Colonic mucosa (tissue), 4 donors: ENCODE measurements around the gene CAMK1D. TPM values are rescaled to one million over a fixed set of nuclear protein-coding genes. Genes with fewer than 3 reads are reported as not detected.
"Not testable (repeated sequence)": the region's sequence is repeated elsewhere in the genome, so short reads cannot be mapped to it uniquely, and the experiment has no call there.

ENCODE experiments used
- DNase-seq: peaks from one replicate; pipeline ENCODE4 v3.0.0-alpha.2; 2020
- H3K27ac ChIP-seq: fragments of 200-600 bp; one replicate; pipeline ENCODE4 v1.8.0; 2021
- H3K27me3 ChIP-seq: fragments of 200-600 bp; one replicate; pipeline ENCODE4 v1.8.0; 2021
- H3K36me3 ChIP-seq: fragments of 200-600 bp; one replicate; pipeline ENCODE4 v1.8.0; 2021
- H3K4me1 ChIP-seq: fragments of 200-600 bp; one replicate; pipeline ENCODE4 v1.8.0; 2021; ENCODE audit warnings: mild to moderate bottlenecking
- H3K4me3 ChIP-seq: fragments of 200-600 bp; one replicate; pipeline ENCODE4 v1.8.0; 2021
- H3K9ac ChIP-seq, 2 donors: one replicate each; pipeline ENCODE4 v1.7.0; 2013; ENCODE audit warnings: control low read depth in 2 of 2, low read depth in 2 of 2, low read length in 2 of 2
- H3K9me3 ChIP-seq: fragments of 200-600 bp; one replicate; pipeline ENCODE4 v1.8.0; 2021
- intact Hi-C: fragments of 100-400 bp; cut with DNase I; formaldehyde crosslinking; loops from one replicate; pipeline ENCODE4 v1.14.1; 2022
- total RNA-seq, 2 donors: library from RNA; stranded (reverse); fragmentation: NEBNext Ultra II Directional in 1 of 2; extraction: Animal tissue kit (Norgen Biotek cat#: 25700) in 1 of 2; gene quantifications; one replicate each; pipeline ENCODE4 v1.2.1, GENCODE V29; 2021
- TF ChIP-seq, protein P1 (sequence below): fragments of 200-600 bp; IDR thresholded peaks from one replicate; pipeline ENCODE4 v1.8.0; 2022; ENCODE audit warnings: antibody characterized with exemption, mild to moderate bottlenecking
- donor health status: healthy.
- donor health status: DM: no; HTN: no; CAD: no.
- donor health status: DM: no; HTN: no; CAD: no.

The CAMK1D gene
- total RNA-seq, 2 donors from 2014 or later = 21.3 to 29.7 TPM

DNA sequence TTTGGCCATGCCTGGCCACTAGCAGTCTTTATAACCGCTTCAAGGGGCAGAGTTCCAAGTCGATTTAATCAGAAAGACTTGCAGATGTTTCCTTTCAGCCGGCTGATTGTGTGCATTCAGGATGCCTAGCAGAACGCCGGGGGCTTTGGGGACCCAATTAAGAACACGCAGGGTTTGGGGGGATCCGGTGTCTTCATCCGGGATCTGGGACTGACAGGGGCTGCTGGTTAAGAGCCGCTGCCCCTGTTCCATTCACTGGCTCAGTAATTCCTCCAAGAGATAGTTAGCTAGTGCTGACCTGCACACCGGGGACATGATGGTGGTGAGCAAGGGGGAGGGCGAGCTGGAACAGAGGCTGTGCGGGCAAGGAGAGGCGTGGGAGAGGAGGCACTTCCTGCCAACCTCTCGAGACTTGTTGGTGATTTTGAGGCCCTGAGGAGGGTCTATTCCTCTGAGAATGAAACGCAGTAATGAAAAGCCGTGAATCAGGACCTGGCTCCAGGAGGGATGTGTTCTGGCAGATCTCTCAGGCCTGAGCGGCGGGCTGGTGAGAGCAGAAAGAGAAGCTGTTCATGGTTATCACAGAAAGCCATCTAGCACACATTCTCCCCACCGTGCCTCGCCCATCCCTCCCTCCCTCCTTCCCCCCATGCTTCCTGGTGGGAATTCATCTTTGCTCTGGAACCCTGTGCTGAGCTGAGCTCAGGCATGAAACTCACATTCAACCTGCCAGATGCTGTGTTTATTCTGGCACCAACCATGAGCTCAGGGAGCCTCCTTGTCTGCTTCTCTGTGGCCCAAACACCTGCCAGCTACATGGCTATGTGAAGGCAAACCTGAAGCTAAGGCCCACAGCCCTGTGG, 500.2 kb downstream of the CAMK1D start:
- Histone ChIP-seq H3K9ac (no peak overlapping the region), H3K9me3 (no peaks in the 10 kb centered on the region), H3K4me1 (no peaks in the 10 kb centered on the region), H3K4me3 (no peak overlapping the region), H3K27ac (no peak overlapping the region), H3K36me3 (no peaks in the 10 kb centered on the region), H3K27me3 (no peaks in the 10 kb centered on the region)
- TF ChIP-seq, protein P1, sequence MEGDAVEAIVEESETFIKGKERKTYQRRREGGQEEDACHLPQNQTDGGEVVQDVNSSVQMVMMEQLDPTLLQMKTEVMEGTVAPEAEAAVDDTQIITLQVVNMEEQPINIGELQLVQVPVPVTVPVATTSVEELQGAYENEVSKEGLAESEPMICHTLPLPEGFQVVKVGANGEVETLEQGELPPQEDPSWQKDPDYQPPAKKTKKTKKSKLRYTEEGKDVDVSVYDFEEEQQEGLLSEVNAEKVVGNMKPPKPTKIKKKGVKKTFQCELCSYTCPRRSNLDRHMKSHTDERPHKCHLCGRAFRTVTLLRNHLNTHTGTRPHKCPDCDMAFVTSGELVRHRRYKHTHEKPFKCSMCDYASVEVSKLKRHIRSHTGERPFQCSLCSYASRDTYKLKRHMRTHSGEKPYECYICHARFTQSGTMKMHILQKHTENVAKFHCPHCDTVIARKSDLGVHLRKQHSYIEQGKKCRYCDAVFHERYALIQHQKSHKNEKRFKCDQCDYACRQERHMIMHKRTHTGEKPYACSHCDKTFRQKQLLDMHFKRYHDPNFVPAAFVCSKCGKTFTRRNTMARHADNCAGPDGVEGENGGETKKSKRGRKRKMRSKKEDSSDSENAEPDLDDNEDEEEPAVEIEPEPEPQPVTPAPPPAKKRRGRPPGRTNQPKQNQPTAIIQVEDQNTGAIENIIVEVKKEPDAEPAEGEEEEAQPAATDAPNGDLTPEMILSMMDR = no peak
- intact Hi-C loops = no loop called here
- peak; percentile 11 for DNase-seq

DNA sequence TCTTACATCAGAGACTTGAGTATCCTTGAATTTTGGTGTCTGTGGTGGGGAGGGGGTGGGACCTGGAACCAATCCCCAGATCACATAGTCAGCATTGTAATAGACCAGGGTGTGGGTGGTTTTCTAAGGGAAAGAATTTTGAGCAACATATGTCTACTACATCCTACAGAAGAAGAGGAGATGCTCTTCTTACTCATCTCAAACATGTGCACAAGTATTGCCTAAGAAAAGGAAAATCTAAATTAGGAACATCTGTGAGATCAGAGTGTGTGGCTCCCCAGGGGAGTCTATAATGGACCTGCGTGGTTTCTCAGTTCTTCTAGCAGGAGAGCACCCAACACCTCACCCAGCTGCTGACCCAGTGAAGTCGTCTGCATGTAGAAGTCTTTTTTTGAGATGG, 503.3 kb downstream of the CAMK1D start:
- DNase-seq = no peak

DNA sequence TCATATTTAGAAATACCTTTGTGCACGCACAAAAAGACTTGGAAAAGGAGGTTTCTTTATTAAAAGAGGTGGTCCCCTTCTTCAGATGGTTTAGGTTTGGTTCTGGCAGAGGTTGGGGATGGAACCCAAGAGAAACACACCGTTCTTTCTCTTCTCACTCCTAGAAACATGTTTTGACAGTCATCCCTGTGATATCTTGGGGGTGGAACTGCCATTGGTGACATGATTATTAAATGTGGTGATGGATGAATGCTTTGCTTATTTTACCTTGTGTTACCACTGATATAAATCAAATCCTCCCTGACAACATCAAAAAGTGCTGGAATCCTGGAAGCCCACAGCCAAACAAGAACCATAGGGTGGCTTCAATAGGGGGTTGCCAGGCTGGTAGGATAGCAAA, 505.6 kb downstream of the CAMK1D start:
- Histone ChIP-seq H3K9ac (no peak overlapping the region), H3K36me3 (no peaks in the 10 kb centered on the region), H3K27ac (no peak overlapping the region), H3K9me3 (no peaks in the 10 kb centered on the region), H3K4me3 (no peak overlapping the region), H3K4me1 (no peaks in the 10 kb centered on the region), H3K27me3 (no peaks in the 10 kb centered on the region)
- DNase-seq = no peak
- TF ChIP-seq, protein P1 = no peak
- intact Hi-C loops = no loop called here

More for the DNA sequence above, 503.3 kb downstream of the CAMK1D start:
- TF ChIP-seq, protein P1 = no peak
- H3K4me3 ChIP-seq = no peak overlapping the region
- intact Hi-C loops = no loop called here
- no peaks in the 10 kb centered on the region for H3K27me3 ChIP-seq
- no peaks in the 10 kb centered on the region for H3K4me1 ChIP-seq
- no peak overlapping the region for H3K27ac ChIP-seq
- no peaks in the 10 kb centered on the region for H3K9me3 ChIP-seq
- no peaks in the 10 kb centered on the region for H3K36me3 ChIP-seq
- no peak overlapping the region for H3K9ac ChIP-seq

DNA sequence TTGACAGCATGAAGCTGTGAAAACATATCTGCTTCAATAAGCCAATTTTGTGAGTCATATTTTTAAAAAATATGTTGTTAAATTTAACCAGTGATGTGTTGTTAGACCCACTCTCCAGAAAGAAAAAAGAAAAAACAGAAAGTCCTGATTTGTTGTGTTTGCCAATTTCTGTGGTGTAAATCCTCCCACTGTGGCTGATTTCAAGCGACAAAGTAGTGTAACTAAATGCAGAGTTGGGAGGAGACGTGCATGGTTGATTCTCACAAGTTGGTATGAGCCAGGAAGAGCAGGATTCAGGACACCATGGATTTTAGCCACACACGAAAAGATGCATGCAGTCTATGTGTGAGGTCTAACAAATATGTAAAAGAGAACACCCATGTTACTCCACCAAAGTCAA, 513.1 kb downstream of the CAMK1D start:
- Histone ChIP-seq H3K4me3 (no peak overlapping the region), H3K27ac (no peak overlapping the region), H3K9me3 (no peaks in the 10 kb centered on the region), H3K27me3 (no peaks in the 10 kb centered on the region), H3K9ac (no peak overlapping the region), H3K4me1 (no peaks in the 10 kb centered on the region), H3K36me3 (no peaks in the 10 kb centered on the region)
- intact Hi-C loops = no loop called here
- no peak for DNase-seq
- TF ChIP-seq, protein P1 = no peak

DNA sequence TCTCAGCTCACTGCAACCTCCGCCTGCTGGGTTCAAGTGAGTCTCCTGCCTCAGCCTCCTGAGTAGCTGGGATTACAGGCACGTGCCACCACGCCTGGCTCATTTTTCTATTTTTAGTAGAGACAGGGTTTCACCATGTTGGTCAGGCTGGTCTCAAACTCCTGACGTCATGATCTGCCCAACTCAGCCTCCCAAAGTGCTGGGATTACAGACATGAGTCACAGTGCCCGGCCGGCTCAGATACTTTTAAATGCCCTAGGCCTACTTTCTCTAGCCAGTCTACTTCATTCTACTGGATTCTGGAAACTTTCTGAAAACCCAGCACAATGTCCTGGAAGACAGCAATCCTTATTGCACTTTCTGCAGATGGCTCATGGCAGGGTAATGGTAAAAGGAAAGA, 516.2 kb downstream of the CAMK1D start:
- H3K9me3 ChIP-seq, H3K4me3 ChIP-seq, H3K36me3 ChIP-seq, H3K27me3 ChIP-seq, intact Hi-C loops, H3K4me1 ChIP-seq, DNase-seq, H3K27ac ChIP-seq, H3K9ac ChIP-seq: not testable (repeated sequence)

DNA sequence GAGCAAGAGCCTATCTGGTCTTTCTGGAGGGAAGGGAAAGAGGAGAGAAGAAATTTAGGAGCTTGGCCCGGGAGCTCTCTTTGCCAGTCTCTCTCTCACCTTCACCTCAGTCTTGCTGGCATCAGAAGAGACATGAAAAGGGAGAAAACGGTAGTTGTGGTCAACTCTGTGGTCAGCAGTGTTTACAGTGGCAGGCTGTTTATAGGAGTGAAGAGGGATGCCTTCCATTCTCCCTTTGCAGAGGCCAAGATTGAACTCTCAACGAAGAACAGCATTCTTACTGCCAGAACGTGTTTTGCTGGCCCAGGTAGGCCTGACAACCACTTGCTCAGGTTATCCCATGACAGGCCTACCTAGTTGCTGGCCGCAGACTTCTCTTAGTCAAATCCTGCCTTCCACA, 518.9 kb downstream of the CAMK1D start:
- H3K27me3 ChIP-seq = no peaks in the 10 kb centered on the region
- no peaks in the 10 kb centered on the region for H3K9me3 ChIP-seq
- H3K27ac ChIP-seq = no peak overlapping the region
- intact Hi-C loops = no loop called here
- TF ChIP-seq, protein P1 = no peak
- H3K36me3 ChIP-seq = no peaks in the 10 kb centered on the region
- no peak for DNase-seq
- H3K4me1 ChIP-seq = no peaks in the 10 kb centered on the region
- no peak overlapping the region for H3K4me3 ChIP-seq
- H3K9ac ChIP-seq = no peak overlapping the region
